H1 (cell line): ENCODE results near the gene HIPK1. TPM values are rescaled to one million over a fixed set of nuclear protein-coding genes. Genes with fewer than 3 reads are reported as not detected.

Experiments
- CTCF ChIA-PET: fragments of 300-600 bp; sonication (Branson Sonifier 250); formaldehyde crosslinking; loops from one replicate; lab custom pipeline; 2021; ENCODE audit not compliant: partially characterized antibody; lab: Charles Lee
- POLR2A ChIA-PET: fragments of 300-600 bp; sonication (Branson Sonifier 250); formaldehyde crosslinking; loops from one replicate; lab custom pipeline; 2021; ENCODE audit warnings: inconsistent platforms; ENCODE audit not compliant: partially characterized antibody; lab: Charles Lee
- DNase-seq, 2 experiments: peaks; one replicate each; pipeline versions ENCODE4 v3.0.0 to v3.0.0-alpha.2; 2010 to 2022; ENCODE audit warnings: low spot score in 2 of 2, low read depth in 1 of 2, mixed read lengths in 1 of 2
- FAIRE-seq: peaks from 2 replicates; lab custom pipeline; 2011; peaks lifted over from hg19 to GRCh38; lab: Jason Lieb, UNC
- H2AFZ ChIP-seq: 2 replicates; pipeline ENCODE4 v1.8.1; 2012; ENCODE audit warnings: low read length, inconsistent platforms
- H2AK5ac ChIP-seq: 2 replicates; pipeline ENCODE4 v1.6.1; 2013; ENCODE audit warnings: low read depth, low read length
- H2BK120ac ChIP-seq: replicated peaks from 2 replicates; pipeline ENCODE3; 2013; ENCODE audit warnings: low read depth, low read length, inconsistent platforms
- H2BK12ac ChIP-seq: 2 replicates; pipeline ENCODE4 v1.6.1; 2013; ENCODE audit warnings: low read depth, low read length
- H2BK15ac ChIP-seq: 2 replicates; pipeline ENCODE4 v1.6.1; 2013; ENCODE audit warnings: low read length
- H2BK20ac ChIP-seq: 2 replicates; pipeline ENCODE4 v1.6.1; 2013; ENCODE audit warnings: low read length
- H2BK5ac ChIP-seq: 2 replicates; pipeline ENCODE4 v1.6.1; 2013; ENCODE audit warnings: low read depth, low read length
- H3K14ac ChIP-seq: 2 replicates; pipeline ENCODE4 v1.6.1; 2013; ENCODE audit warnings: inconsistent platforms; ENCODE audit not compliant: insufficient read length
- H3K18ac ChIP-seq: 2 replicates; pipeline ENCODE4 v1.6.1; 2013; ENCODE audit warnings: low read length; ENCODE audit errors: extremely low read depth
- H3K23ac ChIP-seq: 2 replicates; pipeline ENCODE4 v1.6.1; 2013; ENCODE audit warnings: inconsistent platforms; ENCODE audit not compliant: insufficient read length
- H3K23me2 ChIP-seq: 2 replicates; pipeline ENCODE4 v1.6.1; 2013; ENCODE audit warnings: low read depth, low read length
- H3K27ac ChIP-seq: 2 replicates; pipeline ENCODE4 v1.6.1; 2011; ENCODE audit warnings: low read depth, low read length, inconsistent platforms
- H3K27me3 ChIP-seq, 4 experiments: replicated peaks in 1 of 4; 1 replicate in 1 of 4; 2 replicates in 3 of 4; pipeline versions ENCODE4 v1.6.1 to v1.8.1; 2011 to 2013; ENCODE audit warnings: low read length in 3 of 4, mild to moderate bottlenecking in 3 of 4, inconsistent platforms in 2 of 4, mixed read lengths in 2 of 4, moderate library complexity in 1 of 4; ENCODE audit not compliant: control insufficient read depth in 3 of 4, insufficient read depth in 3 of 4; ENCODE audit errors: extremely low read depth in 1 of 4
- H3K36me3 ChIP-seq, 4 experiments: 2 replicates each; pipeline versions ENCODE4 v1.6.1 to v1.8.1; 2011 to 2013; ENCODE audit warnings: mild to moderate bottlenecking in 4 of 4, low read length in 3 of 4, moderate library complexity in 2 of 4, control low read depth in 1 of 4, inconsistent platforms in 1 of 4; ENCODE audit not compliant: insufficient read depth in 4 of 4, control insufficient read depth in 2 of 4
- H3K4ac ChIP-seq: replicated peaks from 2 replicates; pipeline ENCODE3; 2013; ENCODE audit warnings: low read length, low read depth, mixed read lengths, inconsistent platforms; ENCODE audit not compliant: insufficient read length
- H3K4me1 ChIP-seq, 4 experiments: replicated peaks in 1 of 4; 1 replicate in 1 of 4; 2 replicates in 3 of 4; pipeline versions ENCODE4 v1.6.1 to v1.8.1; 2011 to 2013; ENCODE audit warnings: low read length in 3 of 4, inconsistent platforms in 2 of 4, mixed read lengths in 1 of 4; ENCODE audit not compliant: insufficient read depth in 4 of 4, control insufficient read depth in 3 of 4
- H3K4me2 ChIP-seq, 2 experiments: 2 replicates each; pipeline versions ENCODE4 v1.6.1 to v1.8.1; 2011 to 2013; ENCODE audit warnings: low read depth in 2 of 2, low read length in 2 of 2, control low read depth in 1 of 2, inconsistent platforms in 1 of 2, mild to moderate bottlenecking in 1 of 2; ENCODE audit not compliant: insufficient read depth in 1 of 2
- H3K4me3 ChIP-seq, 4 experiments: fragments of 200-600, 300-600 bp in 1 of 4; sonication (generic), shearing (Covaris generic), sonication (Bioruptor Twin) in 1 of 4; 2 replicates each; pipeline versions ENCODE4 v1.5.1 to v1.8.1; 2011 to 2016; ENCODE audit warnings: low read length in 4 of 4, low read depth in 3 of 4, control low read depth in 2 of 4, inconsistent platforms in 2 of 4, mild to moderate bottlenecking in 2 of 4, mixed read lengths in 1 of 4, moderate library complexity in 1 of 4; ENCODE audit not compliant: insufficient read depth in 2 of 4; ENCODE audit errors: extremely low read depth in 1 of 4
- H3K56ac ChIP-seq: replicated peaks from 2 replicates; pipeline ENCODE3; 2013; ENCODE audit warnings: low read depth, mild to moderate bottlenecking, mixed read lengths, low read length, inconsistent platforms; ENCODE audit not compliant: insufficient read length
- H3K79me1 ChIP-seq: 2 replicates; pipeline ENCODE4 v1.6.1; 2013; ENCODE audit warnings: low read depth, low read length, control low read depth
- H3K79me2 ChIP-seq, 2 experiments: 2 replicates each; pipeline versions ENCODE4 v1.6.1 to v1.8.1; 2012 to 2013; ENCODE audit warnings: low read length in 2 of 2, mild to moderate bottlenecking in 2 of 2, inconsistent platforms in 1 of 2; ENCODE audit not compliant: insufficient read depth in 2 of 2, control insufficient read depth in 1 of 2
- H3K9ac ChIP-seq, 4 experiments: replicated peaks in 1 of 4; 1 replicate in 1 of 4; 2 replicates in 3 of 4; pipeline versions ENCODE4 v1.6.1 to v1.8.1; 2011 to 2013; ENCODE audit warnings: low read depth in 3 of 4, low read length in 3 of 4, control low read depth in 2 of 4, mild to moderate bottlenecking in 2 of 4, moderate library complexity in 2 of 4, inconsistent platforms in 1 of 4; ENCODE audit errors: extremely low read depth in 1 of 4
- H3K9me3 ChIP-seq, 2 experiments: 2 replicates each; pipeline versions ENCODE4 v1.6.1 to v1.8.1; 2012 to 2013; ENCODE audit warnings: mild to moderate bottlenecking in 2 of 2, moderate library complexity in 2 of 2, control low read depth in 1 of 2, inconsistent platforms in 1 of 2, low read depth in 1 of 2, low read length in 1 of 2, mixed read lengths in 1 of 2; ENCODE audit not compliant: insufficient read depth in 2 of 2
- H4K20me1 ChIP-seq, 2 experiments: replicated peaks in 1 of 2; 2 replicates each; pipeline versions ENCODE3 to v1.8.1; 2011 to 2013; ENCODE audit warnings: inconsistent platforms in 2 of 2, low read length in 2 of 2, mild to moderate bottlenecking in 1 of 2; ENCODE audit not compliant: insufficient read depth in 2 of 2, control insufficient read depth in 1 of 2
- H4K5ac ChIP-seq: 2 replicates; pipeline ENCODE4 v1.6.1; 2013; ENCODE audit warnings: low read length, low read depth, mixed read lengths, inconsistent platforms; ENCODE audit not compliant: insufficient read length
- H4K8ac ChIP-seq: 2 replicates; pipeline ENCODE4 v1.8.0; 2013; ENCODE audit warnings: mild to moderate bottlenecking, moderate library complexity, low read length, inconsistent platforms; ENCODE audit not compliant: insufficient read depth; ENCODE audit errors: extremely low read depth
- H4K91ac ChIP-seq: replicated peaks from 2 replicates; pipeline ENCODE3; 2013; ENCODE audit warnings: low read length, mixed read lengths, inconsistent platforms; ENCODE audit not compliant: insufficient read length
- RAD21 ChIP-seq, 2 experiments: IDR thresholded peaks in 1 of 2; conservative IDR thresholded peaks in 1 of 2; 2 replicates each; pipeline ENCODE4 v1.6.1; 2011; ENCODE audit warnings: low read depth in 2 of 2, low read length in 2 of 2, improper control_type of control experiment in 1 of 2, inconsistent platforms in 1 of 2, mild to moderate bottlenecking in 1 of 2, moderate library complexity in 1 of 2
- SP1 ChIP-seq: IDR thresholded peaks from 2 replicates; pipeline ENCODE4 v1.6.1; 2011; ENCODE audit warnings: low read depth, low read length
- TAF7 ChIP-seq: optimal IDR thresholded peaks from 2 replicates; pipeline ENCODE3; 2011; ENCODE audit warnings: low read depth, mild to moderate bottlenecking, inconsistent platforms, low read length, moderate library complexity, borderline replicate concordance
- WGBS, 2 experiments: shearing (Covaris generic) in 1 of 2; methylation state at CpG; one replicate each; pipeline versions ENCODE4 v1.1.6 to v1.1.7; 2013 to 2015; ENCODE audit warnings: low lambda C conversion rate in 2 of 2, mixed read lengths in 2 of 2, inconsistent platforms in 1 of 2, low coverage in 1 of 2, missing lambda C conversion rate in 1 of 2; ENCODE audit not compliant: insufficient replicate concordance in 2 of 2, insufficient coverage in 1 of 2, insufficient read length in 1 of 2; ENCODE audit errors: extremely low coverage in 1 of 2, missing lambda C conversion rate in 1 of 2; 5-methylcytosine and 5-hydroxymethylcytosine counted together
- polyA plus RNA-seq, 7 experiments: library from polyadenylated mRNA; depleted of rRNA in 3 of 7; stranded (reverse) in 5 of 7; unstranded in 2 of 7; fragments of >200 nt in 5 of 7; fragments of 200-250 nt in 2 of 7; gene quantifications; 1 replicate in 5 of 7; 2 replicates in 1 of 7; 4 replicates in 1 of 7; pipeline versions ENCODE4 v1.2.1 to v1.2.3, GENCODE V29; 2011 to 2013; ENCODE audit warnings: missing spikeins in 2 of 7, mixed read lengths in 2 of 7
- total RNA-seq: library from RNA; stranded (reverse); fragmentation: NEBNext Ultra II Directional; extraction: Animal tissue kit (Norgen Biotek cat#: 25700); gene quantifications from 2 replicates; pipeline ENCODE4 v1.2.1, GENCODE V29; 2021
- TF ChIP-seq, protein P1 (sequence below): IDR thresholded peaks from 2 replicates; pipeline ENCODE4 v1.6.1; 2011; ENCODE audit warnings: low read length, improper control_type of control experiment

Gene HIPK1
- total and polyA plus RNA-seq, 2 of the 8 experiments (the other 6 are each of a cell fraction or from before 2014, with no cell fraction given), result 46.2 to 64.3 TPM

DNA sequence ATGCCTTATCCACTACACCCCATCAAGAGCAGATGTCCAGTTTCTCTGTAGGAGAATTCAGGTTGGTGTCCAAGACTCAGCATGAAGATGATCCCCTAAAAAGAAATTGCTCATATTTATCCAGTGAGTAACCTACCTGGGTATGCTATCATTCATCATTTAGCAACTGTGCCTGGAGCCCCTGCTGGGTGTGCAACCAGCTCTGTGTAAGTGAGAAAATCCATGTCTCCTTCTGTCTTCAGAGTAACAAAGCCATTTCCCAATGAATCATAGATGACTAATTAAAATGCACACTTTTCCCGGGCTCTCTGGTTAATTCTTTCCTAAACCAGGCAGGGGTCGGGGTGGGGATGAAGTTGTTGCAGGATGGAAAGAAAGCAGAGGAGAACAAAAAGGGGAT lies 86.0 kb downstream of the HIPK1 start:
- Histone ChIP-seq H3K14ac (no peak overlapping the region), H3K79me1 (no peaks in the 10 kb centered on the region), H2AK5ac (no peak overlapping the region), H3K23me2 (no peaks in the 10 kb centered on the region), H3K9ac (no peak overlapping the region), H2BK12ac (no peak overlapping the region), H4K5ac (no peak overlapping the region), H3K36me3 (peaks cover 0 to 19% (median 8%) of the 10 kb centered on the region in 4 experiments; a peak in 2 of 8 replicates), H3K4ac (no peak overlapping the region), H4K20me1 (no peaks in the 10 kb centered on the region), H4K8ac (no peak overlapping the region), H2BK15ac (no peak overlapping the region), H3K79me2 (no peaks in the 10 kb centered on the region), H2BK120ac (no peak overlapping the region)
- POLR2A ChIA-PET, result interaction anchor here (0.9 kb wide), 1 partner anchor 12 kb away, joined by 3 read pairs; no protein-coding TSS in a partner anchor
- no peak for FAIRE-seq
- WGBS, 2 experiments, result 89% methylated on average over 2 of the region's 2 CpGs; no CpG with 5 or more reads in 1 of the 2 experiments
- TF ChIP-seq, protein P1, sequence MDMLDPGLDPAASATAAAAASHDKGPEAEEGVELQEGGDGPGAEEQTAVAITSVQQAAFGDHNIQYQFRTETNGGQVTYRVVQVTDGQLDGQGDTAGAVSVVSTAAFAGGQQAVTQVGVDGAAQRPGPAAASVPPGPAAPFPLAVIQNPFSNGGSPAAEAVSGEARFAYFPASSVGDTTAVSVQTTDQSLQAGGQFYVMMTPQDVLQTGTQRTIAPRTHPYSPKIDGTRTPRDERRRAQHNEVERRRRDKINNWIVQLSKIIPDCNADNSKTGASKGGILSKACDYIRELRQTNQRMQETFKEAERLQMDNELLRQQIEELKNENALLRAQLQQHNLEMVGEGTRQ, result no peak
- no peak for TF ChIP-seq SP1
- TF ChIP-seq TAF7, result no peak
- no peak for TF ChIP-seq RAD21 (IDR thresholded peaks at IDR 0.05 in 1 of 2, conservative IDR thresholded peaks at IDR 0.05 in 1 of 2; ENCODE audit: low read depth in 2 of 2, low read length in 2 of 2)
- TF ChIP-seq, all 59 proteins: peak for 0
- Histone ChIP-seq H3K9me3 (peaks cover 9 to 12% of the 10 kb centered on the region in 2 experiments), H3K4me3 (no peak overlapping the region), H3K4me1 (peaks cover 0 to 2% (median 0%) of the 10 kb centered on the region in 4 experiments; a peak in 1 of 7 replicates), H3K27ac (no peak overlapping the region), H3K23ac (no peak overlapping the region), H3K4me2 (no peak overlapping the region), H4K91ac (no peak overlapping the region), H2BK5ac (no peak overlapping the region), H2BK20ac (no peak overlapping the region), H3K56ac (no peak overlapping the region), H3K27me3 (no peaks in the 10 kb centered on the region), H2AFZ (no peak overlapping the region), H3K18ac (no peak overlapping the region)
- CTCF ChIA-PET, result no interaction called here
- DNase-seq, result no peak
